Calu3 (cell line): ENCODE results near the gene GPR15. TPM values are rescaled to one million over a fixed set of nuclear protein-coding genes. Genes with fewer than 3 reads are reported as not detected.

Experiments
- BruUV-seq: library from RNA; stranded (reverse); fragments of 400-500 nt; replicated peaks from 2 replicates; lab custom pipeline; 2021; lab: Mats Ljungman, UMichigan
- CTCF ChIA-PET: fragments of 300-600 bp; sonication (Branson Sonifier 250); formaldehyde crosslinking; loops from one replicate; lab custom pipeline; 2022; ENCODE audit warnings: antibody characterized with exemption; lab: Charles Lee
- DNase-seq: peaks from one replicate; pipeline ENCODE4 v3.0.0; 2022
- H3K27ac Mint-ChIP-seq: one replicate; pipeline ENCODE4 v1.8.0; 2022; ENCODE audit warnings: mixed read lengths; ENCODE audit not compliant: unreplicated experiment
- H3K27me3 Mint-ChIP-seq: one replicate; pipeline ENCODE4 v1.8.0; 2022; ENCODE audit warnings: mixed read lengths; ENCODE audit not compliant: unreplicated experiment
- H3K36me3 Mint-ChIP-seq: one replicate; pipeline ENCODE4 v1.8.0; 2022; ENCODE audit warnings: mild to moderate bottlenecking, moderate library complexity, mixed read lengths; ENCODE audit not compliant: insufficient read depth, unreplicated experiment
- H3K4me1 Mint-ChIP-seq: one replicate; pipeline ENCODE4 v1.8.0; 2022; ENCODE audit warnings: mild to moderate bottlenecking, low read depth, mixed read lengths; ENCODE audit not compliant: unreplicated experiment
- H3K4me3 Mint-ChIP-seq: one replicate; pipeline ENCODE4 v1.8.0; 2022; ENCODE audit warnings: mild to moderate bottlenecking, low read depth, moderate library complexity, mixed read lengths; ENCODE audit not compliant: unreplicated experiment
- H3K9me3 Mint-ChIP-seq: one replicate; pipeline ENCODE4 v1.8.0; 2022; ENCODE audit warnings: low read depth, mixed read lengths; ENCODE audit not compliant: unreplicated experiment
- CTCF ChIP-seq: fragments of 200-600 bp; IDR thresholded peaks from one replicate; pipeline ENCODE4 v1.8.0; 2022; ENCODE audit warnings: antibody characterized with exemption; ENCODE audit not compliant: unreplicated experiment
- intact Hi-C: fragments of 100-400 bp; cut with micrococcal nuclease; formaldehyde crosslinking; loops from one replicate; pipeline ENCODE4 v1.10.0; 2022; ENCODE audit not compliant: unreplicated experiment
- total RNA-seq: library from RNA; stranded (reverse); gene quantifications from 2 replicates; pipeline ENCODE4 v1.2.3, GENCODE V29; 2022

GPR15 gene
- total RNA-seq, 1 experiment from 2014 or later, result not detected

- Mint-ChIP-seq H3K4me1 (no peaks in the 10 kb centered on the region), H3K4me3 (no peak overlapping the region), H3K36me3 (no peaks in the 10 kb centered on the region), H3K9me3 (no peaks in the 10 kb centered on the region), H3K27ac (no peak overlapping the region), H3K27me3 (no peaks in the 10 kb centered on the region)
- no peak for TF ChIP-seq CTCF
- intact Hi-C loops, result no loop called here
- CTCF ChIA-PET, result no interaction called here
- no TSS peak for BruUV-seq
- no peak for DNase-seq
Measured at GRCh38 chr3:98508582-98508981, 23.2 kb upstream of the GPR15 start.

DNA sequence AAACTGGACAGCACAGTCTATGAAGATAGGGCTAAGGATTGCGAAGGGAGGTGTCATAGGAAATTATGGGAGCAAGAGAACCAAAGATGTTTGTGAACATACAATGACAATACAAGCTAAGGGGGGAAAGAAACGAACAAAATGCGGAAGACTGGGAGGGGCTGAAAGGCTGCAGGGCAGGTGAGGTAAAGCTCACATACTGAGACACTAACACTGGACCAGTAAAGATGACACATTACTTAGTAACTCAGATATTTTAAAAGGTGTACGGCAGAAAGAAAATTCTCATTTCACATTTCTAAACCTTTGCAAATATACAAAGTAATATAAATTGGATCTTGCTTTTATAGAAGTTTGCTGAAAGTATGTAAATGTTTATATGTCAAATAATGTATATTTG lies 19.2 kb upstream of the GPR15 start:
- no peak overlapping the region for H3K4me3 Mint-ChIP-seq
- H3K9me3 Mint-ChIP-seq, result no peaks in the 10 kb centered on the region
- no peak for TF ChIP-seq CTCF
- no peaks in the 10 kb centered on the region for H3K4me1 Mint-ChIP-seq
- CTCF ChIA-PET, result no interaction called here
- no peak for DNase-seq
- no peaks in the 10 kb centered on the region for H3K27me3 Mint-ChIP-seq
- H3K27ac Mint-ChIP-seq, result no peak overlapping the region
- BruUV-seq, result no TSS peak
- intact Hi-C loops, result loop anchor here (2.0 kb wide), 1 partner anchor 60 kb away; no protein-coding TSS in a partner anchor
- H3K36me3 Mint-ChIP-seq, result peaks cover 12% of the 10 kb centered on the region

GRCh38 chr3:98513091-98513511 lies 18.7 kb upstream of the GPR15 start:
- CTCF ChIA-PET, result no interaction called here
- Mint-ChIP-seq H3K4me1 (no peaks in the 10 kb centered on the region), H3K27me3 (no peaks in the 10 kb centered on the region), H3K27ac (no peak overlapping the region), H3K4me3 (no peak overlapping the region), H3K36me3 (peaks cover 12% of the 10 kb centered on the region), H3K9me3 (no peaks in the 10 kb centered on the region)
- peak; percentile 10 for DNase-seq
- BruUV-seq, result no TSS peak
- intact Hi-C loops, result loop anchor here (2.0 kb wide), 1 partner anchor 60 kb away; no protein-coding TSS in a partner anchor
- no peak for TF ChIP-seq CTCF

GRCh38 chr3:98513736-98514135 lies 18.0 kb upstream of the GPR15 start:
- Mint-ChIP-seq H3K27ac (no peak overlapping the region), H3K27me3 (no peaks in the 10 kb centered on the region), H3K9me3 (no peaks in the 10 kb centered on the region), H3K4me1 (no peaks in the 10 kb centered on the region), H3K36me3 (peaks cover 12% of the 10 kb centered on the region), H3K4me3 (no peak overlapping the region)
- intact Hi-C loops, result loop anchor here (2.0 kb wide), 1 partner anchor 59 kb away; no protein-coding TSS in a partner anchor
- TF ChIP-seq CTCF, result no peak
- CTCF ChIA-PET, result no interaction called here
- no TSS peak for BruUV-seq
- no peak for DNase-seq
